Measurements from ENCODE around the gene NLGN3.
"Not testable (repeated sequence)": the region's sequence is repeated elsewhere in the genome, so short reads cannot be mapped to it uniquely, and the experiment has no call there.

NLGN3 gene

DNA sequence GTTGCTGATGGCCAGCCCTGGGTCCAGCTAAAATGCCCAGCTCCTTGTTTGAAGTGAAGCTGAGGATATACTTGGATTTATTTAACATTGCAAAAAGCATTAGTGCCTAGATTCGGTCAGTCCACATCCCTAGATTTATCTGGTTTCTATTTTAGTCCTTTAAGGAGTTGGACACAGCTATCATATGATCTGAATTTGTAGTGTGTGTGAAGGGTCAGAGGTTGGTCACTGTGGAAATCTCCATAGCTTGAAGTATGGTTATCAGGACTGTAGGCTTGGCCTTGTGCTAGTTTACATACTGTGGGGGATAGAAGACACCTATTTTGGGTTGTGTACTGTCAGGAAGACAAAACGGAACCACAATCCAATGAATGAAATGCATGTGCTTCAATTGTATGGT lies 28.8 kb downstream of the NLGN3 start:
- DNase-seq: no peak

DNA sequence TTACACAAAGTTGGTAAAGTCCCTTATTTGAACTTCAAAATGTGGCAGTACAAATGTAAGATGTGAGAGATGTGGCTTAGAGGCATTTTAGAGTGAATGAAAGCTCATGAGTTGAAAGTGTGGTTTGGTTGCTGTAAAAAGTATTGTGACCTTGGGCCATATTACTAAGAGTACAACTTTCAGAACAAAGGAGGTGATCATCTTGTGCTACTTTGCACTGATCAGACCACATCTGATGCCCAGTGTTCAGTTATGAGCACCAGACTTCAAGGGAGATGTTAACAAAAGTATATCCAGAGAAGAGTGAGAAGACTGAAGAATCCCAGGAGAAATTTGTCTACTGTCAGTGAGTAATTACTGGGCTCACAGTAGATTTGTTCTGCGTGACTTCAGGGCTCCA lies 30.2 kb downstream of the NLGN3 start:
- no peak for DNase-seq

DNA sequence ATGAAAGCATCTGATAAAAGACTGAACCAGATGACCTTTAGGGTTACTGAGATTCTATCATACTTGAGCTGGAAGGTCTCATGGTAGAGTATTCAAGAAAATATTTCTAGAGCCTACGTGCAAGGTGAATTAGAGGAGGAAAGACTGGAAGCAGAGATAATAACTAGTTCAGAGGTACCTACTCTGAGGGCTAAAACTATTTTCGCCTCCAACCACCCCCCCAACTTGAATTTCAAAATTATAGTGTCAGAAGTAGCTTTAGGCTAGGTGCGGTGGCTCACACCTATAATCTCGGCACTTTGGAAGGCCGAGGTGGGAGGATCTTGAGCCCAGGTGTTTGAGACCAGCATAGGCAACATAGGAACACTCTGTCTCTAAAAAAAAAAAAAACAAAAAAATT lies 30.9 kb downstream of the NLGN3 start:
- no peak for DNase-seq

DNA sequence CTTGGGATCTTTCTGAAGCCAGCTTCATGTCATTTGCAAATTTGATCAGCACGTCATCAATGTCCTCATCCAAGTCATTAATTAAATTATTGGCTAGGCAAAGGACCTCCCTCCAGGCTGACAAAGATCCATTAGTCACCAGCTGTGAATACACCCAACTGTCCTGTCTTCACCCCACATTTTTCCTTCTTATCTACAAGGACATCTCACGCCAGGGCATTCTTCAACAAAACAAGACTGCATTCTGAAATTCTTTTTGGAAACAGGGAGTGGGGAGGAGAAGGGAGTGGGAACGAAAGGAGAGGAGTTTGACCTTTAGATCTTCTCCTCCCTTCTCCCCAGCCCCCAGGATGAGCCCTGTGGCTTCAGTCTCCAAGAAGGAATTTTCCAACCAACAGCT lies 32.7 kb downstream of the NLGN3 start:
- DNase-seq: no peak

DNA sequence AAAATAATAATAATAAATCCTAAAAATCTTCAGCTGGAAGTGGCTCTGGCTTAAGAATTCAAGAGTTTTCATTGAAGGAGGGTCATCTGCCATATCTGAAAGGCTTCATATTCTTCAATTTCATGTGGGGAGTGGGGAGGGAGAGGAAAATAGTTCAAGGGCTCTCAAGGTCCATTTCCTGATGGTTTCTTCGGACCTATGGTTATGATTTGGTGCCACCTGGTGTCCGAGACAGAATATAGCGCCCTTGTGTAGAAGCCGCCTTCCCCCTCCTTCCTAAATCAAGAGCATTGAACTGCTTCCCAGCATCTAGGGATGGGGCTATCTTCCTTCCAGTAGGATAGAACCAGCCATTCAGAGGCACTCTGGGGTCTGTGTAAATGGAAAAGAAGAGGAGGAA lies 34.3 kb downstream of the NLGN3 start:
- peak; percentile 49 for DNase-seq

GRCh38 chrX:71180579-71181265 lies 36.1 kb downstream of the NLGN3 start:
- DNase-seq: not testable (repeated sequence)

GRCh38 chrX:71181558-71181909 lies 36.9 kb downstream of the NLGN3 start:
- peak; percentile 45 for DNase-seq

GRCh38 chrX:71181910-71182799 lies 37.5 kb downstream of the NLGN3 start:
- DNase-seq: peak; percentile 82

DNA sequence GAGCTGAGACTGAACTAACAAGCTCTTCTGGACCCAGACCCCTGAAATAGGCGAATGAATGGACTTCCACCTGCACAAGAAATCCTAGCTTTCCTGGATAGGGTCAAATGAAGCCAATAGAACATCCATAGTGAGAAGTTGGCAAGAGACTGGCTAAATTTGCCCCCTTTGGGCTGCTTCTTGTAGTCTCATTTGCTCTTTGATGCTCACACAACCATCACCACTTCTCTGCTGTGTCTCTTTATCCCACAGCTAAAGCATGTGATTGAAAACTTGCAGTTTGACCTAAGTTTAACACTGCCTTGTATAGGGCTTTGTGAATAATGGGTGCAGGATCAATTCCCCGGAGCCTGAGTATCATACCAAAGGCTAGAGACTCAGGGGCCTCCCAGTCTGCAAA lies 38.2 kb downstream of the NLGN3 start:
- DNase-seq: no peak

- DNase-seq: peak; percentile 47
Measured at GRCh38 chrX:71183341-71183740, 38.7 kb downstream of the NLGN3 start.

- no peak for DNase-seq
Measured at GRCh38 chrX:71184092-71184491, 39.5 kb downstream of the NLGN3 start.

GRCh38 chrX:71184803-71185495 lies 40.3 kb downstream of the NLGN3 start:
- no peak for DNase-seq

DNA sequence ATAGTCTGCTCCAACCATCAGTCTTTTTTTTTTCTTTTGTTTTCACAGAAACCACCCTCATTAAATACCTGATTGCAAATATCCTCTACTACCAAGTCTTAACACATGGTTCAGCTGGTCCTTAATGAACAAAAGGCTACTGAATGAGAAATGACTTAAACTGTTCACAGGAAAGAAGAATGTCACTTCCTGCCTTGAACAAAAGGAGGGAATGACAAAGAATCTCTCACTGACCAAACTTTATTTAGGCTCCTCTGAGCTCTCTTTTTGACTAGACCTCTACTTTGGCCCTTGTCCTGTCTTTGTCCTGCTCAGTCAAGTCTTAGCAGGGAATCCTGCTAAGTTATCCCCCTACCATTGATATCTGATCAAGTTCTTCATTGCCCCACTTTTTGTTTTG lies 46.6 kb downstream of the NLGN3 start:
- no peak for DNase-seq

DNA sequence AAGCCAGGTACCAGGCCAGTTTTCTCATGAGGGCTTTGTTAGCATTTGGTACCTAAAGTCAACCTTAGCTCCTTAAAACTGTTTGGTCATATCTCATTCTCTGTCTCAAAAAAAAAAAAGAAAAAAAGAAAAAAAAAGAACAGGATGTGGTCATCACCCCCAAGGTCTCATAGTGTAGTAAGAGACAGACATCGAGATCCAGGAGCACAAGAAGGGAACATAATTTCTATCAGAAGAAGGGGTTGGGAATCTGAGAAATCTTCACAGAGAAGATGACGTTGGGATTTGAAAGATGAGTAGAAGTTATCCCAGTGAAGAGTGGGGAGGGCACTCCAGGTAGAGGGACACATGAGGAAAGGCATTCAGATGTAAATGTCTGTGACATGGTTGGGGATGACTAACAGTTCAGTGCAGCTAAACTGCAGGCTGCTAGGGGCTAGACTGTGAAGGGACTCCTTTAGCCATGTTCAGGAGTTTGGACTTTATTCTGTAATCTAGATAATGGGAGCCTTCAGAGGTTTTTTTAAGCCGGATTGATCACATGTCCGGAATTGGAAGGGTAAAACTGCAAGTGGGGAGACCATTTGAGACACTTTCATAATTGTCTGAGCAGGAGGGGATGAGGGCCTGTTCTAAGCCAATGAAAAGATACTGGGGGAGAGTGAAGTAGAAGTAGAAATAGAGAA lies 51.5 kb downstream of the NLGN3 start:
- DNase-seq: no peak

DNA sequence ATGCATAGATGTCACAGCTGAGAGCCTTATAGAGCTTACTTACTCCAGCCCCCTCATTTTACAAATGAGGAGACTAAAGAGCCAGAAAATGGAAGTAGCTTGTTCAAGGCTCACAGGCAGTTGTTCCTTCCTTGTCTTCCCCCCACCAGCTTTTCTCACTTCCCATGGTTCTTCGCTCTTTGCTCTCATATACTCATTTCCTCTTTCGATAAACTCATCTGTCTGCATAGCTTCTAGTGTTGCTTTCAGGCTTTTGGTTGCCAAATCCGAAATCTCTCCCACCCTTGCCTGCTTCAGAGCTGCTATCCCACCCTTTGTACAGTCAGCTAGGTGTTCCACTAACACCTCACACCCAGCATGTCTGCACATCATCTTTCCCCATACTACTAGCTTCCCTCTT lies 53.4 kb downstream of the NLGN3 start:
- no peak for DNase-seq

- DNase-seq: no peak
Measured at GRCh38 chrX:71199252-71200008, 54.8 kb downstream of the NLGN3 start.

DNA sequence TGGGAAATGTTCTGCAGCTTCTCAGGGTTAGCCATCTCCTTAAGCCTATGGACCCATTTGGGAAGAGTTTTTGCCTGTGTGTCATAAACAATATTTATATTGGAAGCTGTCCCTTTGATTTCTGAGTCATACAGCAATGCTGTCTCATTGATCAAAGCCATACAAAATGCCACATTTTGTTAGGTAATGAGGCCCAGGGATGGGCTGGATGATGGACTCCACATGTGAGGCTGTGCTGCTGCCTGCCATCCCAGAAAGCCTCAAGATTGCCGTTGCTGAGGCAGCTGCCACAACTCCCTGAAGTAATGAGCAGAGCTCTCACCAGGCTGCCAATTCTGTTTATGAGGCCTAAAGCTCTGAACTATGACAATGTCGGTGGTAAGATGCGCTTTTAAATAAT lies 66.2 kb downstream of the NLGN3 start:
- DNase-seq: no peak

DNA sequence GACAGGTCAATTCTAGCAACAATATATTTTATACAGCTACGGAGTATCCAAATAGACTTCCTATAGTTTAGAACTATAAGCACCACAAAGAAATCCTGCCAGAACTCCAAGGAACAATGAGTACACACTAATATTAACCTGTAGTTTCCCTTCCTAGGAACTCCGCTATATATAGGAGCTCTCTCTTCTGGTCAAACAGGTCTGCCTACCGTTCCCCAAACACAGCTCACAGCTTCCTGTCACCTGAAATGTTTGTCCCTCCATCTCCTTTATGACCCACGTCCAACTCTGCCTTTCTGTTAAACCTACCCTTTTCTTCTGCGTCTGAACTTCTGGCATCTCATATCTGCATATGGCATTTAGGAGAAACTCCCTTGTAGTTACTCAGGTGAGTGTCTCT lies 67.9 kb downstream of the NLGN3 start:
- no peak for DNase-seq

DNA sequence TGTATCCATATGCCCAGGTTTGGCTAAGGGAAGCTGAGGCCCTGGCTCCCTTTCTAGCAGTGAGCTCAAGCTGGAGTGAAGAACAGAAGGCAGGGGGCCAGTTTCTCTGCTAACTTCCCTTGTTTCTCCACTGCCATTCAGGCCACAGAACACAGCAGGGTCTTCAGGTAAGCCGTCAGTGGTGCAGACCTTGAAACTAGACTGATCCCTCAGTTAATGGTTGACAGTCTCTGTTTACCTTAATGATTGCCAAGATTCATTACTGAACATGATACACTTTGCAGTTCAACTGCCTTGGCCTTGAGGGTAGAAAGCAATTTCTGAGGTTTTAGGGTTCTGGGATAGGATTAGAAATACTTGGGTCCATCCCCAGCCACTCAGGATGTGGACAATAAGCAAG lies 69.5 kb downstream of the NLGN3 start:
- no peak for DNase-seq

DNA sequence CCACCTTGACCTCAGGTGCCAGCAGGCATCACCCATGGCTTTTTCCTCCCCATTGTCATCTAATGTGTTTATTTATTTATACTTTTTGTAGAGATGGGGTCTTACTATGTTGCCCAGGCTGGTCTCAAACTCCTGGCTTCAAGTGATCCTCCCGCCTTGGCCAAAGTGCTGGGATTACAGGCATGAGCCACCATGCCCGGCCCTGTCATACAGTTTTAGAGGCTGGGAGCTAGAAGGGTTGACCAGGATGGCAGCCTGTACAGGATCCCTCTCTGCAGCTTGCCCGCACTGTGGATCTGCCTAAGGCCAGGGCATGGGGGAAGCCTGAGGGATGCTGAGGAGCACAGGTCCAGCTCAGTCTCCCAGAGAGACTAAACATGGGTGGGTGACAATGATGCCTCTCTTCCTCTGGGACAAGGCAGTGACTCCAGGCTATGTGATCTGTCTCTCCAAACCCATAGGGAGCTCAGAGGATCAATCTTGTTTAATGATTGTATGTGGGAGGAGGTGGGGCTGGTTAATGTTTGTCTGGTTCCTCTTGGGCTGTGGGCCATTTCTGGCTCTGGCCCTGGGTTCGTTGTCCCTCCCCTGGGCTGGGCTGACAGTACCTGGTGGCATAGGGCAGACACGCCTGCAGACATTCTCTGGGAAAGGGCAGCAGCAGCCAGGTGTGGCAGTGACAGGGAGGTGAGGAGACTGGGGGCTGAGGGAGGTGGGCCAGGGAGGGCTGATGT lies 70.1 kb downstream of the NLGN3 start:
- no peak for DNase-seq

DNA sequence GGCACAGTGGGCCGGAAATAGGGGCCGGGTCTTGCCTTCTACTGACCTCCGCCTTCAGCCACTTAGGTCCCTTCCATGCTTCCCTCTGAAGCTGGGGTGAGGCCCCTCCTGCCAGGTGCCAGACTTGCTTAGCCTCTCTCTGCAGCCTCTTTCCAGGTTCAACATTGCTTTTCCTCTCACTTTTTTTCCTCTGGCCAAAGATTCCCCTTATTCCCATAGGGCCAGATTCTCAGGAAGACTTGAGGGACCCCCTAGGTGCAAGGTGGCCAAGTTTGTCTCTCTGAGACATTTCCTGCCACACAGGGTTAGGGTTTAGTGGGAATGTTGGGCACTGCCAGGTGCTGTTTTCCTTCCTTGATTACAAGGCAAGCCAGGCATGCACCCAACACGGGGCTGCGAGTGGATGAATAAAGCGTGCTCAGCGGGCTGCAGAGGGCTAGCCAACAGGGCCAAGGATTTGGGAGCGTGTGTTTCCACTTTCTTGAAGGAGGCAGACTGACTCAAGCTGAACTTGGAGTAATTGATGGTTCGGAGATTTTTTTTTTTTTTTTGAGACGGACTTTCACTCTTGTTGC lies 70.8 kb downstream of the NLGN3 start:
- no peak for DNase-seq
